ENCODE measurements around the gene GRAMD2A. TPM values are rescaled to one million over a fixed set of nuclear protein-coding genes. Genes with fewer than 3 reads are reported as not detected.

GRAMD2A gene
- total RNA-seq, 1 experiment from 2014 or later = 1.3 TPM

DNA sequence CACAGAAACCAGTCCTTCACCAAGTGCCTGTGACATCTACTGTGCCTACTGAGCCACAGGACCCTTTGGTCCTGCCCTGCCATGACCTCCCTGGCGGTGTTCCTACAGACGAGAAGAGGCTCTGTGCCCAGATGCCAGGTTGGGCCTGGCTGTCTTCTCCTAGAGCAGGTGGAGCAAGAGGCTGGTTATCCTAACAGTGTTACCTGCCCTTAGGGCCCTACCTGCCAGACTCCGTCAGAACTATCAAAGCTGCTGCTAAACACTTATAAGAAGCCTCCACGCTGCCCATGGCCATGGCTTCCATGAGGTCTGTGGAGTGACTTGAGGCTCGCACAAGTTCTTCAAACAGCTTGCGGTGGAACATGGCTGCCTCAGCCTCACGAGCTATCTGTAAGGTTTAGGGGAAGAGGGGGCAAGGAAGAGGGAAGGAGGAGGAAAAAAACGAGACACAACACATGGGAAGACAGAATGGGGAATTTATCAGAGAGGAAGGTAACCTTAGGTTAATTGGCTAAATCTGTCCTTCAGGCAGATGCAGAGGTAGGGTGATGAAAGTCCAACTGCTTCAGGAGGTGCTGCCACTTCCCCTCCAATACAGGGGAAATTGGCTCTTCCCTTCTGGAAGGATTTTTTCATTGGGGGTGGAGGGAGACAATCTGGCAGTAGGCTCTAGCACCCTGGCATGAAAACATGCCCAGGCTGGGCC, 5.4 kb upstream of the GRAMD2A start:
- H3K23me2 ChIP-seq (ENCODE audit: insufficient read length, low read depth, low read length, poor library complexity, severe bottlenecking) = peaks cover under 1% of the 10 kb centered on the region
- no peak for DNase-seq
- H3K9ac ChIP-seq (ENCODE audit: extremely low read depth, insufficient read length, low read length) = no peak overlapping the region
- H3K4ac ChIP-seq (ENCODE audit: low read depth, low read length) = no peak overlapping the region
- no peak overlapping the region for H3K14ac ChIP-seq (ENCODE audit: insufficient read depth, low read length)
- WGBS (ENCODE audit: extremely low coverage, insufficient read length, low lambda C conversion rate) = no CpG with 5 or more reads among the region's 8 CpGs
- no peak overlapping the region for H2AFZ ChIP-seq (ENCODE audit: low read length)
- no peak overlapping the region for H3K56ac ChIP-seq (ENCODE audit: insufficient read length, low read depth, low read length)
- Mint-ChIP-seq H3K9me3 (no peaks in the 10 kb centered on the region), H3K4me1 (peaks cover 2% of the 10 kb centered on the region in 2 experiments; a peak in 2 of 4 replicates), H3K27ac (peak overlapping the region in 1 of 3 experiments; percentile 90; a peak in 2 of 7 replicates), H3K4me3 (no peak overlapping the region), H3K36me3 (ENCODE audit: insufficient read depth in 1 of 3, low read depth in 3 of 3) (peaks cover 58 to 99% (median 92%) of the 10 kb centered on the region in 3 experiments), H3K27me3 (ENCODE audit: low read depth) (no peaks in the 10 kb centered on the region)
- no peaks in the 10 kb centered on the region for H3K9me3 ChIP-seq (ENCODE audit: control insufficient read depth, low read depth, low read length)
- no peak overlapping the region for H3K27ac ChIP-seq (ENCODE audit: insufficient read length, low read depth, low read length)
- H3K4me2 ChIP-seq (ENCODE audit: insufficient read depth, insufficient read length, low read length) = no peak overlapping the region
- H4K20me1 ChIP-seq (ENCODE audit: control insufficient read depth, insufficient read depth, insufficient read length) = no peaks in the 10 kb centered on the region
- no peak overlapping the region for H2AK5ac ChIP-seq (ENCODE audit: insufficient read length, low read length)
- no peak overlapping the region for H2BK5ac ChIP-seq (ENCODE audit: insufficient read length, low read length)
- H3K79me1 ChIP-seq (ENCODE audit: insufficient read depth, low read depth, low read length, poor library complexity, severe bottlenecking) = no peaks in the 10 kb centered on the region
- H4K5ac ChIP-seq (ENCODE audit: insufficient read length, low read depth, low read length) = no peak overlapping the region
- H2BK20ac ChIP-seq (ENCODE audit: low read depth, low read length, poor library complexity, severe bottlenecking) = no peak overlapping the region
- no peak overlapping the region for H3K23ac ChIP-seq (ENCODE audit: insufficient read length, low read depth, low read length)
- H4K91ac ChIP-seq (ENCODE audit: insufficient read length, low read depth, low read length) = no peak overlapping the region
- no peak overlapping the region for H3T11ph ChIP-seq (ENCODE audit: low read length)
- H2BK12ac ChIP-seq (ENCODE audit: insufficient read length, low read depth, low read length) = no peak overlapping the region
- no peaks in the 10 kb centered on the region for H3K79me2 ChIP-seq (ENCODE audit: insufficient read depth, low read length)
- no peak overlapping the region for H2BK15ac ChIP-seq (ENCODE audit: low read depth, low read length)
- H3K4me1 ChIP-seq (ENCODE audit: insufficient read depth, low read length) = no peaks in the 10 kb centered on the region
- H4K8ac ChIP-seq (replicated peaks; ENCODE audit: insufficient read length, low read depth, low read length) = no peak overlapping the region
- no peaks in the 10 kb centered on the region for H3K27me3 ChIP-seq (ENCODE audit: insufficient read depth, low read length)
- no peak overlapping the region for H3K18ac ChIP-seq (ENCODE audit: insufficient read length, low read depth, low read length)
- H2BK120ac ChIP-seq (ENCODE audit: low read depth, low read length, poor library complexity, severe bottlenecking) = no peak overlapping the region
- TF ChIP-seq, protein P1, sequence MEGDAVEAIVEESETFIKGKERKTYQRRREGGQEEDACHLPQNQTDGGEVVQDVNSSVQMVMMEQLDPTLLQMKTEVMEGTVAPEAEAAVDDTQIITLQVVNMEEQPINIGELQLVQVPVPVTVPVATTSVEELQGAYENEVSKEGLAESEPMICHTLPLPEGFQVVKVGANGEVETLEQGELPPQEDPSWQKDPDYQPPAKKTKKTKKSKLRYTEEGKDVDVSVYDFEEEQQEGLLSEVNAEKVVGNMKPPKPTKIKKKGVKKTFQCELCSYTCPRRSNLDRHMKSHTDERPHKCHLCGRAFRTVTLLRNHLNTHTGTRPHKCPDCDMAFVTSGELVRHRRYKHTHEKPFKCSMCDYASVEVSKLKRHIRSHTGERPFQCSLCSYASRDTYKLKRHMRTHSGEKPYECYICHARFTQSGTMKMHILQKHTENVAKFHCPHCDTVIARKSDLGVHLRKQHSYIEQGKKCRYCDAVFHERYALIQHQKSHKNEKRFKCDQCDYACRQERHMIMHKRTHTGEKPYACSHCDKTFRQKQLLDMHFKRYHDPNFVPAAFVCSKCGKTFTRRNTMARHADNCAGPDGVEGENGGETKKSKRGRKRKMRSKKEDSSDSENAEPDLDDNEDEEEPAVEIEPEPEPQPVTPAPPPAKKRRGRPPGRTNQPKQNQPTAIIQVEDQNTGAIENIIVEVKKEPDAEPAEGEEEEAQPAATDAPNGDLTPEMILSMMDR (conservative IDR thresholded peaks at IDR 0.05) = no peak
